Hepatocyte (in vitro differentiated cells): Measurements from ENCODE around the gene SFT2D2. TPM values are rescaled to one million over a fixed set of nuclear protein-coding genes. Genes with fewer than 3 reads are reported as not detected.

ENCODE experiments used
- DNase-seq: peaks from one replicate; pipeline ENCODE4 v3.0.0-alpha.2; 2016; ENCODE audit warnings: low spot score
- H2AFZ ChIP-seq: fragments of 200-600 bp; sonication (generic); 2 replicates; pipeline ENCODE4 v1.6.0; 2016; ENCODE audit warnings: antibody characterized with exemption, mild to moderate bottlenecking
- H3K27ac ChIP-seq: fragments of 200-600 bp; sonication (generic); 2 replicates; pipeline ENCODE4 v1.5.1; 2016; ENCODE audit warnings: mild to moderate bottlenecking
- H3K27me3 ChIP-seq: fragments of 200-600 bp; sonication (generic); 2 replicates; pipeline ENCODE4 v1.6.1; 2016
- H3K36me3 ChIP-seq: fragments of 200-600 bp; sonication (generic); replicated peaks from 2 replicates; pipeline ENCODE4 v1.5.1; 2016; ENCODE audit warnings: low read depth; ENCODE audit not compliant: insufficient read depth
- H3K4me1 ChIP-seq: fragments of 200-600 bp; sonication (generic); 2 replicates; pipeline ENCODE4 v1.5.1; 2016; ENCODE audit warnings: mild to moderate bottlenecking, moderate library complexity; ENCODE audit not compliant: insufficient read depth
- H3K4me2 ChIP-seq: fragments of 200-600 bp; sonication (generic); 2 replicates; pipeline ENCODE4 v1.6.0; 2016
- H3K4me3 ChIP-seq: fragments of 200-600 bp; sonication (generic); 2 replicates; pipeline ENCODE4 v1.5.1; 2016; ENCODE audit warnings: mild to moderate bottlenecking
- H3K79me2 ChIP-seq: fragments of 200-600 bp; sonication (generic); 2 replicates; pipeline ENCODE4 v1.6.0; 2017; ENCODE audit warnings: mild to moderate bottlenecking
- H3K9me2 ChIP-seq: fragments of 200-600 bp; sonication (generic); replicated peaks from 2 replicates; pipeline ENCODE4 v1.6.0; 2017; ENCODE audit warnings: mild to moderate bottlenecking; ENCODE audit not compliant: insufficient read depth
- H3K9me3 ChIP-seq: fragments of 200-600 bp; sonication (generic); 2 replicates; pipeline ENCODE4 v1.5.1; 2016; ENCODE audit warnings: low read depth, mild to moderate bottlenecking
- H4K20me1 ChIP-seq: fragments of 200-600 bp; sonication (generic); 2 replicates; pipeline ENCODE4 v1.6.0; 2016; ENCODE audit warnings: mild to moderate bottlenecking; ENCODE audit not compliant: insufficient read depth, poor library complexity, severe bottlenecking
- CTCF ChIP-seq: fragments of 200-600 bp; sonication (generic); IDR thresholded peaks from 2 replicates; pipeline ENCODE4 v1.5.1; 2016; ENCODE audit warnings: antibody characterized with exemption, mild to moderate bottlenecking; ENCODE audit not compliant: poor library complexity
- EZH2 ChIP-seq: fragments of 200-600 bp; sonication (generic); IDR thresholded peaks from 2 replicates; pipeline ENCODE4 v1.6.1; 2016; ENCODE audit warnings: antibody characterized with exemption, mild to moderate bottlenecking, borderline replicate concordance
- EZH2phosphoT487 ChIP-seq: fragments of 200-600 bp; sonication (generic); IDR thresholded peaks from one replicate; pipeline ENCODE4 v1.6.1; 2018; ENCODE audit warnings: antibody characterized with exemption, mild to moderate bottlenecking, low read depth, moderate library complexity; ENCODE audit not compliant: unreplicated experiment, severe bottlenecking
- WGBS: methylation state at CpG from one replicate; pipeline ENCODE4 v1.1.6; 2016; ENCODE audit warnings: low lambda C conversion rate; ENCODE audit errors: missing lambda C conversion rate; 5-methylcytosine and 5-hydroxymethylcytosine counted together
- polyA plus RNA-seq: library from polyadenylated mRNA; unstranded; fragments of >200 nt; fragmentation: Nextera tagmentation; extraction: Ambion mirVana; gene quantifications from 2 replicates; pipeline ENCODE4 v1.2.1, GENCODE V29; 2016
- total RNA-seq: library from RNA; depleted of rRNA; stranded (reverse); fragments of >200 nt; gene quantifications from 2 replicates; pipeline ENCODE4 v1.2.3, GENCODE V29; 2014

Gene SFT2D2
- total and polyA plus RNA-seq, 2 experiments from 2014 or later, result 31.5 to 36.9 TPM

- DNase-seq, result no peak
- no peaks in the 10 kb centered on the region for H3K9me2 ChIP-seq
- WGBS, result 93% methylated on average over 2 of the region's 2 CpGs
- H2AFZ ChIP-seq, result no peak overlapping the region
- no peak overlapping the region for H3K4me3 ChIP-seq
- H3K27me3 ChIP-seq, result no peaks in the 10 kb centered on the region
- no peaks in the 10 kb centered on the region for H4K20me1 ChIP-seq
- H3K27ac ChIP-seq, result no peak overlapping the region
- no peak overlapping the region for H3K4me2 ChIP-seq
- no peaks in the 10 kb centered on the region for H3K79me2 ChIP-seq
- H3K9me3 ChIP-seq, result no peaks in the 10 kb centered on the region
- TF ChIP-seq EZH2phosphoT487 (no peak), CTCF (no peak)
- no peaks in the 10 kb centered on the region for H3K36me3 ChIP-seq
- H3K4me1 ChIP-seq, result no peaks in the 10 kb centered on the region
These were observed 12.5 kb upstream of the SFT2D2 start for GRCh38 chr1:168213349-168213748.

DNA sequence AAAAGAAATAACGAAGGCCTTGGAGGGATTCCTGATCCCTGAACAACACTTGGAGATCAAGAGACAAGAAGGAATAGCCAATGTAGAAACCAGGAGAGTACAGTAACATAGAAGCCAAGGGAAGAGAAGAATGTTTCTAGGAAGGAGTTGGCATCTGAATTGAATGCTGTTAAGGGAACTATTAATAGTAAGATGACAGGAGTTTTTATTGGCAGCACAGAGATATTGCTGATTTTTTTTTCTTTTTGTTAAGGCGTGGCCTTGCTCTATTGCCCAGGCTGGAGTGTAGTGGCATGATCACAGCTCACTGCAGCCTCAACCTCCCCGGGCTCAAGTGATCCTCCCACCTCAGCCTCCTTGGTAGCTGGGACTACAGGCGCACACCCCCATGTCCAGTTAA is 9.6 kb upstream of the SFT2D2 start:
- Histone ChIP-seq H3K4me2 (no peak overlapping the region), H3K4me3 (no peak overlapping the region), H3K27ac (no peak overlapping the region), H3K4me1 (no peaks in the 10 kb centered on the region), H2AFZ (no peak overlapping the region), H3K79me2 (no peaks in the 10 kb centered on the region), H3K36me3 (no peaks in the 10 kb centered on the region), H3K9me2 (no peaks in the 10 kb centered on the region), H3K27me3 (no peaks in the 10 kb centered on the region), H4K20me1 (no peaks in the 10 kb centered on the region), H3K9me3 (no peaks in the 10 kb centered on the region)
- DNase-seq, result no peak
- 90% methylated on average over 4 of the region's 4 CpGs for WGBS
- TF ChIP-seq EZH2phosphoT487, result no peak
- TF ChIP-seq CTCF, result no peak
- TF ChIP-seq EZH2, result no peak

DNA sequence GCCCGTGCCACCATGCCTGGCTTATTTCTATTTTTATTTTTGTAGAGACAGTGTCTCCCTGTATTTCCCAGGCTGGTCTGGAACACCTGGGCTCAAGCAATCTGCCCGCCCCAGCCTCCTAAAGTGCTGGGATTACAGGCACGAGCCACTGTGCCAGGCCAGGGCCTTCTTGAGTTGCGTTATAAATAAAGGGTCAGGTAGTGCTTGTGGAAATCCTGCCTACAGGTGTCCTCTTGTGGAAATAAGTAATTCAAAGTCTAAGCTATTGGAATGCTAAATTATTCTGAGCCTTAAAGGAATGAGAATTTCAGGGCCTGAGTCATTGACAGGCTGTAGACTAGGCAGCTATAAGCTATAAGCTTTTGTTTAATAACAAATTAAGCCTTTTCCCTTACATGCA is 8.1 kb upstream of the SFT2D2 start:
- 92% methylated on average over 4 of the region's 4 CpGs for WGBS
- Histone ChIP-seq H3K9me2 (no peaks in the 10 kb centered on the region), H3K4me3 (no peak overlapping the region), H3K27ac (no peak overlapping the region), H3K27me3 (no peaks in the 10 kb centered on the region), H3K4me2 (no peak overlapping the region), H3K4me1 (no peaks in the 10 kb centered on the region), H3K9me3 (no peaks in the 10 kb centered on the region), H4K20me1 (no peaks in the 10 kb centered on the region), H3K36me3 (no peaks in the 10 kb centered on the region), H3K79me2 (no peaks in the 10 kb centered on the region), H2AFZ (no peak overlapping the region)
- TF ChIP-seq EZH2phosphoT487, result no peak
- TF ChIP-seq CTCF, result no peak
- no peak for TF ChIP-seq EZH2
- DNase-seq, result no peak

DNA sequence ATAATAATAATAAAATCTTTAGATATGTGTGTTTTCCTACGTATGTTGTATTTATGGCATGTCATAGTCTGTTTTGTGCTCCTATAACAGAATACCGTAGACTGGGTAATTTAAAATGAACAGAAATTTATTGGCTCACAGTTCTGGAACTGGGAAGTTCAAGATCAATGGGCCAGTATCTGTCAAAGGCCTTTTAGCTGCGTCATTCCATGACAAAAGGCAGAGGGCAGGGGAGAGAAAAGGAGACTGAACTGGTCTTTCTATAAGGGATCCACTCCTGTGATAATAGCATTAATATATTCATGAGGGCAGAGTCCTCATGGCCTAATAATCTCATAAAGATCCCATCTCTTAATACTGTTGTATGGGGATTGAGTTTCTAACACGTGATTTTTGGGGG is 7.1 kb upstream of the SFT2D2 start:
- TF ChIP-seq EZH2phosphoT487, result no peak
- TF ChIP-seq EZH2, result no peak
- no peak for TF ChIP-seq CTCF
- Histone ChIP-seq H2AFZ (no peak overlapping the region), H3K4me3 (no peak overlapping the region), H3K27me3 (no peaks in the 10 kb centered on the region), H3K4me2 (no peak overlapping the region), H3K9me3 (no peaks in the 10 kb centered on the region), H4K20me1 (no peaks in the 10 kb centered on the region), H3K27ac (no peak overlapping the region), H3K79me2 (no peaks in the 10 kb centered on the region), H3K9me2 (no peaks in the 10 kb centered on the region), H3K4me1 (no peaks in the 10 kb centered on the region), H3K36me3 (no peaks in the 10 kb centered on the region)
- WGBS, result 83% methylated on average over 4 of the region's 4 CpGs
- no peak for DNase-seq
